ENCODE data around the gene STAB1. TPM values are rescaled to one million over a fixed set of nuclear protein-coding genes. Genes with fewer than 3 reads are reported as not detected.

Gene STAB1
- total RNA-seq, 1 donor from 2014 or later = 6.3 TPM

- Mint-ChIP-seq H3K4me1 (ENCODE audit: low read depth, unreplicated experiment) (peaks cover 11% of the 10 kb centered on the region), H3K4me3 (ENCODE audit: unreplicated experiment) (no peak overlapping the region), H3K9me3 (ENCODE audit: unreplicated experiment) (peaks cover 5% of the 10 kb centered on the region), H3K27me3 (ENCODE audit: unreplicated experiment) (peaks cover 9% of the 10 kb centered on the region), H3K36me3 (ENCODE audit: unreplicated experiment) (no peaks in the 10 kb centered on the region), H3K27ac (ENCODE audit: unreplicated experiment) (no peak overlapping the region)
- DNase-seq = no peak
- TF ChIP-seq CTCF (IDR thresholded peaks at IDR 0.05; ENCODE audit: partially characterized antibody, unreplicated experiment) = no peak
Measured at GRCh38 chr3:52513281-52513680, 18.1 kb downstream of the STAB1 start.

GRCh38 chr3:52514576-52514975 is 19.4 kb downstream of the STAB1 start:
- peaks cover 15% of the 10 kb centered on the region for H3K4me1 Mint-ChIP-seq (ENCODE audit: low read depth, unreplicated experiment)
- no peak overlapping the region for H3K4me3 Mint-ChIP-seq (ENCODE audit: unreplicated experiment)
- H3K27me3 Mint-ChIP-seq (ENCODE audit: unreplicated experiment) = peaks cover 10% of the 10 kb centered on the region
- DNase-seq = no peak
- H3K9me3 Mint-ChIP-seq (ENCODE audit: unreplicated experiment) = peaks cover 8% of the 10 kb centered on the region
- no peak overlapping the region for H3K27ac Mint-ChIP-seq (ENCODE audit: unreplicated experiment)
- TF ChIP-seq CTCF (IDR thresholded peaks at IDR 0.05; ENCODE audit: partially characterized antibody, unreplicated experiment) = no peak
- H3K36me3 Mint-ChIP-seq (ENCODE audit: unreplicated experiment) = no peaks in the 10 kb centered on the region

- peaks cover 8% of the 10 kb centered on the region for H3K9me3 Mint-ChIP-seq (ENCODE audit: unreplicated experiment)
- TF ChIP-seq CTCF (IDR thresholded peaks at IDR 0.05; ENCODE audit: partially characterized antibody, unreplicated experiment) = no peak
- peaks cover 10% of the 10 kb centered on the region for H3K27me3 Mint-ChIP-seq (ENCODE audit: unreplicated experiment)
- H3K27ac Mint-ChIP-seq (ENCODE audit: unreplicated experiment) = peak overlapping the region; percentile 80
- no peak for DNase-seq
- H3K4me3 Mint-ChIP-seq (ENCODE audit: unreplicated experiment) = peak overlapping the region; percentile 53
- H3K4me1 Mint-ChIP-seq (ENCODE audit: low read depth, unreplicated experiment) = peaks cover 16% of the 10 kb centered on the region
- no peaks in the 10 kb centered on the region for H3K36me3 Mint-ChIP-seq (ENCODE audit: unreplicated experiment)
Measured at GRCh38 chr3:52515192-52515591, 20.1 kb downstream of the STAB1 start.

- TF ChIP-seq CTCF (IDR thresholded peaks at IDR 0.05; ENCODE audit: partially characterized antibody, unreplicated experiment) = no peak
- DNase-seq = no peak
- Mint-ChIP-seq H3K27me3 (ENCODE audit: unreplicated experiment) (peaks cover 9% of the 10 kb centered on the region), H3K4me3 (ENCODE audit: unreplicated experiment) (no peak overlapping the region), H3K4me1 (ENCODE audit: low read depth, unreplicated experiment) (peaks cover 15% of the 10 kb centered on the region), H3K9me3 (ENCODE audit: unreplicated experiment) (peaks cover 8% of the 10 kb centered on the region), H3K36me3 (ENCODE audit: unreplicated experiment) (no peaks in the 10 kb centered on the region), H3K27ac (ENCODE audit: unreplicated experiment) (no peak overlapping the region)
Measured at GRCh38 chr3:52516509-52517195, 21.5 kb downstream of the STAB1 start.
